ENCODE data around the gene FADD. TPM values are rescaled to one million over a fixed set of nuclear protein-coding genes. Genes with fewer than 3 reads are reported as not detected.
A peak's percentile ranks its signal among the peaks of the same experiment; 100 is the strongest.
"Not testable (repeated sequence)": the region's sequence is repeated elsewhere in the genome, so short reads cannot be mapped to it uniquely, and the experiment has no call there.

The FADD gene
- polyA plus RNA-seq, 1 donor from 2014 or later: 21.0 TPM

GRCh38 chr11:70206226-70206981 is 3.3 kb downstream of the FADD start:
- H3K27ac Mint-ChIP-seq: peak overlapping the region in 2 of 3 donors; percentile 19 to 36
- H3K4me1 Mint-ChIP-seq: peaks cover 11 to 28% (median 27%) of the 10 kb centered on the region in 3 donors
- no peaks in the 10 kb centered on the region for H3K9me3 Mint-ChIP-seq
- H3K4me3 Mint-ChIP-seq: peak overlapping the region; percentile 35 to 98 (median 56)
- H3K36me3 Mint-ChIP-seq: peaks cover 6% of the 10 kb centered on the region
- no peaks in the 10 kb centered on the region for H3K27me3 Mint-ChIP-seq

- Mint-ChIP-seq H3K4me3 (peak overlapping the region in 2 of 4 donors; percentile 35 to 98), H3K9me3 (no peaks in the 10 kb centered on the region), H3K4me1 (peaks cover 11 to 28% (median 27%) of the 10 kb centered on the region in 3 donors), H3K27ac (peak overlapping the region in 1 of 3 donors; percentile 19), H3K36me3 (peaks cover 6% of the 10 kb centered on the region), H3K27me3 (no peaks in the 10 kb centered on the region)
These were observed 3.9 kb downstream of the FADD start for GRCh38 chr11:70206982-70207376.

GRCh38 chr11:70207531-70208131 is 4.5 kb downstream of the FADD start:
- Mint-ChIP-seq H3K9me3 (no peaks in the 10 kb centered on the region), H3K27me3 (no peaks in the 10 kb centered on the region), H3K36me3 (peaks cover 6% of the 10 kb centered on the region), H3K4me1 (peaks cover 10 to 26% (median 25%) of the 10 kb centered on the region in 3 donors), H3K27ac (no peak overlapping the region), H3K4me3 (peak overlapping the region in 2 of 4 donors; percentile 17 to 98)

GRCh38 chr11:70209391-70209912 is 6.4 kb downstream of the FADD start:
- H3K4me3 Mint-ChIP-seq: no peak overlapping the region
- H3K36me3 Mint-ChIP-seq: peaks cover 6% of the 10 kb centered on the region
- H3K27me3 Mint-ChIP-seq: no peaks in the 10 kb centered on the region
- H3K9me3 Mint-ChIP-seq: no peaks in the 10 kb centered on the region
- H3K4me1 Mint-ChIP-seq: peaks cover 5 to 18% (median 17%) of the 10 kb centered on the region in 3 donors
- H3K27ac Mint-ChIP-seq: peak overlapping the region in 2 of 3 donors; percentile 6 to 23

GRCh38 chr11:70210051-70210501 is 7.0 kb downstream of the FADD start:
- peak overlapping the region in 2 of 3 donors; percentile 6 to 65 for H3K27ac Mint-ChIP-seq
- no peaks in the 10 kb centered on the region for H3K27me3 Mint-ChIP-seq
- peaks cover 6% of the 10 kb centered on the region for H3K36me3 Mint-ChIP-seq
- H3K4me1 Mint-ChIP-seq: peaks cover 5 to 12% (median 11%) of the 10 kb centered on the region in 3 donors
- no peak overlapping the region for H3K4me3 Mint-ChIP-seq
- no peaks in the 10 kb centered on the region for H3K9me3 Mint-ChIP-seq

GRCh38 chr11:70210530-70210929 is 7.4 kb downstream of the FADD start:
- Mint-ChIP-seq H3K36me3 (peaks cover 6% of the 10 kb centered on the region), H3K4me3 (no peak overlapping the region), H3K4me1 (peaks cover 5 to 9% (median 9%) of the 10 kb centered on the region in 3 donors), H3K9me3 (no peaks in the 10 kb centered on the region), H3K27me3 (no peaks in the 10 kb centered on the region), H3K27ac (no peak overlapping the region)

GRCh38 chr11:70212227-70212811 is 9.2 kb downstream of the FADD start:
- H3K27me3 Mint-ChIP-seq: no peaks in the 10 kb centered on the region
- H3K9me3 Mint-ChIP-seq: no peaks in the 10 kb centered on the region
- H3K27ac Mint-ChIP-seq: no peak overlapping the region
- peaks cover 4% of the 10 kb centered on the region for H3K36me3 Mint-ChIP-seq
- peaks cover 1 to 4% (median 2%) of the 10 kb centered on the region in 3 donors for H3K4me1 Mint-ChIP-seq
- no peak overlapping the region for H3K4me3 Mint-ChIP-seq

- H3K9me3 Mint-ChIP-seq, H3K27ac Mint-ChIP-seq, H3K4me3 Mint-ChIP-seq, H3K4me1 Mint-ChIP-seq, H3K36me3 Mint-ChIP-seq: not testable (repeated sequence)
- peaks cover 21% of the 10 kb centered on the region for H3K27me3 Mint-ChIP-seq
These were observed 14.3 kb downstream of the FADD start for GRCh38 chr11:70217388-70217787.

GRCh38 chr11:70218076-70218475 is 15.0 kb downstream of the FADD start:
- H3K4me3 Mint-ChIP-seq, H3K36me3 Mint-ChIP-seq, H3K9me3 Mint-ChIP-seq, H3K4me1 Mint-ChIP-seq, H3K27ac Mint-ChIP-seq: not testable (repeated sequence)
- H3K27me3 Mint-ChIP-seq: peaks cover 21% of the 10 kb centered on the region

- Mint-ChIP-seq H3K4me3 (no peak overlapping the region), H3K27me3 (peaks cover 23% of the 10 kb centered on the region), H3K4me1 (no peaks in the 10 kb centered on the region), H3K27ac (no peak overlapping the region), H3K9me3 (no peaks in the 10 kb centered on the region), H3K36me3 (peaks cover 2% of the 10 kb centered on the region)
These were observed 17.0 kb downstream of the FADD start for GRCh38 chr11:70220136-70220535.

GRCh38 chr11:70220920-70221319 is 17.8 kb downstream of the FADD start:
- no peak overlapping the region for H3K27ac Mint-ChIP-seq
- no peak overlapping the region for H3K4me3 Mint-ChIP-seq
- H3K4me1 Mint-ChIP-seq: no peaks in the 10 kb centered on the region
- H3K36me3 Mint-ChIP-seq: peaks cover 2% of the 10 kb centered on the region
- no peaks in the 10 kb centered on the region for H3K9me3 Mint-ChIP-seq
- peaks cover 23% of the 10 kb centered on the region for H3K27me3 Mint-ChIP-seq

GRCh38 chr11:70225681-70226177 is 22.6 kb downstream of the FADD start:
- Mint-ChIP-seq H3K27ac (no peak overlapping the region), H3K36me3 (no peaks in the 10 kb centered on the region), H3K9me3 (no peaks in the 10 kb centered on the region), H3K4me3 (no peak overlapping the region), H3K4me1 (no peaks in the 10 kb centered on the region), H3K27me3 (peaks cover 5% of the 10 kb centered on the region)

GRCh38 chr11:70226183-70226582 is 23.1 kb downstream of the FADD start:
- no peak overlapping the region for H3K27ac Mint-ChIP-seq
- no peaks in the 10 kb centered on the region for H3K9me3 Mint-ChIP-seq
- H3K4me3 Mint-ChIP-seq: no peak overlapping the region
- no peaks in the 10 kb centered on the region for H3K4me1 Mint-ChIP-seq
- H3K27me3 Mint-ChIP-seq: peaks cover 5% of the 10 kb centered on the region
- no peaks in the 10 kb centered on the region for H3K36me3 Mint-ChIP-seq

- Mint-ChIP-seq H3K27ac (no peak overlapping the region), H3K36me3 (no peaks in the 10 kb centered on the region), H3K27me3 (peaks cover 4% of the 10 kb centered on the region), H3K9me3 (no peaks in the 10 kb centered on the region), H3K4me3 (no peak overlapping the region), H3K4me1 (no peaks in the 10 kb centered on the region)
These were observed 23.9 kb downstream of the FADD start for GRCh38 chr11:70226967-70227366.

GRCh38 chr11:70229737-70230136 is 26.6 kb downstream of the FADD start:
- Mint-ChIP-seq H3K27ac (no peak overlapping the region), H3K4me1 (no peaks in the 10 kb centered on the region), H3K9me3 (peaks cover 0 to 4% (median 0%) of the 10 kb centered on the region in 3 donors), H3K36me3 (no peaks in the 10 kb centered on the region), H3K4me3 (no peak overlapping the region), H3K27me3 (peaks cover 3% of the 10 kb centered on the region)
